Measurements from ENCODE around the gene EPHA7.

Gene EPHA7

GRCh38 chr6:93329301-93330000, 89.9 kb downstream of the EPHA7 start:
- Histone ChIP-seq H3K27me3 (ENCODE audit: low read depth) (no peaks in the 10 kb centered on the region), H3K36me3 (replicated peaks) (no peaks in the 10 kb centered on the region), H3K4me3 (no peak overlapping the region), H3K4me1 (no peaks in the 10 kb centered on the region), H3K9me3 (no peaks in the 10 kb centered on the region)
- in situ Hi-C loops (cut with MboI; ENCODE audit: low sequenced_read_pairs): no loop called here
- DNase-seq (ENCODE audit: low spot score in 2 of 2): no peak

GRCh38 chr6:93327857-93328256, 91.5 kb downstream of the EPHA7 start:
- Histone ChIP-seq H3K4me3 (no peak overlapping the region), H3K9me3 (no peaks in the 10 kb centered on the region), H3K36me3 (replicated peaks) (no peaks in the 10 kb centered on the region), H3K4me1 (no peaks in the 10 kb centered on the region), H3K27me3 (ENCODE audit: low read depth) (no peaks in the 10 kb centered on the region)
- in situ Hi-C loops (cut with MboI; ENCODE audit: low sequenced_read_pairs): no loop called here
- no peak for DNase-seq (ENCODE audit: low spot score in 2 of 2)

GRCh38 chr6:93325761-93326160, 93.6 kb downstream of the EPHA7 start:
- no peak for DNase-seq (ENCODE audit: low spot score in 2 of 2)
- Histone ChIP-seq H3K9me3 (no peaks in the 10 kb centered on the region), H3K36me3 (replicated peaks) (no peaks in the 10 kb centered on the region), H3K27me3 (ENCODE audit: low read depth) (no peaks in the 10 kb centered on the region), H3K4me3 (no peak overlapping the region), H3K4me1 (no peaks in the 10 kb centered on the region)
- in situ Hi-C loops (cut with MboI; ENCODE audit: low sequenced_read_pairs): no loop called here

GRCh38 chr6:93323630-93324029, 95.7 kb downstream of the EPHA7 start:
- no peaks in the 10 kb centered on the region for H3K4me1 ChIP-seq
- H3K9me3 ChIP-seq: no peaks in the 10 kb centered on the region
- DNase-seq (ENCODE audit: low spot score in 2 of 2): no peak
- H3K36me3 ChIP-seq (replicated peaks): no peaks in the 10 kb centered on the region
- H3K27me3 ChIP-seq (ENCODE audit: low read depth): no peaks in the 10 kb centered on the region
- in situ Hi-C loops (cut with MboI; ENCODE audit: low sequenced_read_pairs): no loop called here
- H3K4me3 ChIP-seq: no peak overlapping the region

- DNase-seq (ENCODE audit: low spot score in 2 of 2): no peak
- H3K27me3 ChIP-seq (ENCODE audit: low read depth): no peaks in the 10 kb centered on the region
- in situ Hi-C loops (cut with MboI; ENCODE audit: low sequenced_read_pairs): no loop called here
Measured at GRCh38 chr6:93322651-93323050, 96.7 kb downstream of the EPHA7 start.

GRCh38 chr6:93319304-93319703, 100.1 kb downstream of the EPHA7 start:
- Histone ChIP-seq H3K4me3 (no peak overlapping the region), H3K4me1 (no peaks in the 10 kb centered on the region), H3K27me3 (ENCODE audit: low read depth) (no peaks in the 10 kb centered on the region), H3K9me3 (no peaks in the 10 kb centered on the region), H3K36me3 (replicated peaks) (no peaks in the 10 kb centered on the region)
- in situ Hi-C loops (cut with MboI; ENCODE audit: low sequenced_read_pairs): no loop called here
- no peak for DNase-seq (ENCODE audit: low spot score in 2 of 2)

More at GRCh38 chr6:93322651-93323050, 96.7 kb downstream of the EPHA7 start:
- Histone ChIP-seq H3K4me3 (no peak overlapping the region), H3K36me3 (replicated peaks) (no peaks in the 10 kb centered on the region), H3K9me3 (no peaks in the 10 kb centered on the region), H3K4me1 (no peaks in the 10 kb centered on the region)

GRCh38 chr6:93318121-93318520, 101.2 kb downstream of the EPHA7 start:
- in situ Hi-C loops (cut with MboI; ENCODE audit: low sequenced_read_pairs): no loop called here
- no peak overlapping the region for H3K4me3 ChIP-seq
- no peaks in the 10 kb centered on the region for H3K36me3 ChIP-seq (replicated peaks)
- H3K9me3 ChIP-seq: no peaks in the 10 kb centered on the region
- H3K4me1 ChIP-seq: no peaks in the 10 kb centered on the region
- no peaks in the 10 kb centered on the region for H3K27me3 ChIP-seq (ENCODE audit: low read depth)
- DNase-seq (ENCODE audit: low spot score in 2 of 2): no peak

GRCh38 chr6:93317592-93317991, 101.8 kb downstream of the EPHA7 start:
- no peak overlapping the region for H3K4me3 ChIP-seq
- in situ Hi-C loops (cut with MboI; ENCODE audit: low sequenced_read_pairs): no loop called here
- no peak for DNase-seq (ENCODE audit: low spot score in 2 of 2)
- H3K27me3 ChIP-seq (ENCODE audit: low read depth): no peaks in the 10 kb centered on the region
- no peaks in the 10 kb centered on the region for H3K4me1 ChIP-seq
- no peaks in the 10 kb centered on the region for H3K36me3 ChIP-seq (replicated peaks)
- H3K9me3 ChIP-seq: no peaks in the 10 kb centered on the region

- Histone ChIP-seq H3K4me3 (no peak overlapping the region), H3K36me3 (replicated peaks) (no peaks in the 10 kb centered on the region), H3K9me3 (no peaks in the 10 kb centered on the region), H3K4me1 (no peaks in the 10 kb centered on the region), H3K27me3 (ENCODE audit: low read depth) (no peaks in the 10 kb centered on the region)
- in situ Hi-C loops (cut with MboI; ENCODE audit: low sequenced_read_pairs): no loop called here
- DNase-seq (ENCODE audit: low spot score in 2 of 2): no peak
Measured at GRCh38 chr6:93307505-93308409, 111.6 kb downstream of the EPHA7 start.

GRCh38 chr6:93305088-93305487, 114.3 kb downstream of the EPHA7 start:
- H3K36me3 ChIP-seq (replicated peaks): no peaks in the 10 kb centered on the region
- DNase-seq (ENCODE audit: low spot score in 2 of 2): no peak
- in situ Hi-C loops (cut with MboI; ENCODE audit: low sequenced_read_pairs): no loop called here
- H3K4me1 ChIP-seq: no peaks in the 10 kb centered on the region
- H3K9me3 ChIP-seq: no peaks in the 10 kb centered on the region
- no peak overlapping the region for H3K4me3 ChIP-seq
- no peaks in the 10 kb centered on the region for H3K27me3 ChIP-seq (ENCODE audit: low read depth)

- no peak for DNase-seq (ENCODE audit: low spot score in 2 of 2)
- in situ Hi-C loops (cut with MboI; ENCODE audit: low sequenced_read_pairs): no loop called here
- no peak overlapping the region for H3K4me3 ChIP-seq
- no peaks in the 10 kb centered on the region for H3K9me3 ChIP-seq
- no peaks in the 10 kb centered on the region for H3K4me1 ChIP-seq
- no peaks in the 10 kb centered on the region for H3K36me3 ChIP-seq (replicated peaks)
- no peaks in the 10 kb centered on the region for H3K27me3 ChIP-seq (ENCODE audit: low read depth)
Measured at GRCh38 chr6:93304505-93304904, 114.9 kb downstream of the EPHA7 start.

- Histone ChIP-seq H3K4me1 (no peaks in the 10 kb centered on the region), H3K36me3 (replicated peaks) (no peaks in the 10 kb centered on the region), H3K27me3 (ENCODE audit: low read depth) (no peaks in the 10 kb centered on the region), H3K9me3 (no peaks in the 10 kb centered on the region), H3K4me3 (no peak overlapping the region)
- in situ Hi-C loops (cut with MboI; ENCODE audit: low sequenced_read_pairs): no loop called here
- DNase-seq (ENCODE audit: low spot score in 2 of 2): no peak
Measured at GRCh38 chr6:93300661-93301060, 118.7 kb downstream of the EPHA7 start.

- Histone ChIP-seq H3K4me3 (no peak overlapping the region), H3K36me3 (replicated peaks) (no peaks in the 10 kb centered on the region), H3K4me1 (no peaks in the 10 kb centered on the region), H3K9me3 (no peaks in the 10 kb centered on the region), H3K27me3 (ENCODE audit: low read depth) (no peaks in the 10 kb centered on the region)
- in situ Hi-C loops (cut with MboI; ENCODE audit: low sequenced_read_pairs): no loop called here
- DNase-seq (ENCODE audit: low spot score in 2 of 2): no peak
Measured at GRCh38 chr6:93299622-93300021, 119.7 kb downstream of the EPHA7 start.

GRCh38 chr6:93295631-93296030, 123.7 kb downstream of the EPHA7 start:
- Histone ChIP-seq H3K36me3 (replicated peaks) (no peaks in the 10 kb centered on the region), H3K9me3 (no peaks in the 10 kb centered on the region), H3K27me3 (ENCODE audit: low read depth) (no peaks in the 10 kb centered on the region), H3K4me3 (no peak overlapping the region), H3K4me1 (peaks cover 3% of the 10 kb centered on the region; the same call in 1 of the 2 replicates)
- in situ Hi-C loops (cut with MboI; ENCODE audit: low sequenced_read_pairs): no loop called here
- no peak for DNase-seq (ENCODE audit: low spot score in 2 of 2)
